ENCODE results near the gene THOP1. TPM values are rescaled to one million over a fixed set of nuclear protein-coding genes. Genes with fewer than 3 reads are reported as not detected.
A peak's percentile ranks its signal among the peaks of the same experiment; 100 is the strongest.

The THOP1 gene
- total RNA-seq (10 to 100 TPM; 33.0 to 77.3 (median 44.0) TPM), polyA plus RNA-seq (100 to 1,000 TPM in 1 of 3 donors, 10 to 100 TPM in 2; 23.1 to 138 (median 63.0) TPM)
- long read RNA-seq, donor 1, full-length matches to known transcripts, result 3 of 9 reads
- long read RNA-seq, donor 1, partial matches to known transcripts, result 6 of 9 reads
- long read RNA-seq, donor 1, other reads (novel, unspliced or antisense), result 0 of 9 reads
- long read RNA-seq, donor 2, partial matches to known transcripts, result 0 of 2 reads
- long read RNA-seq, donor 2, other reads (novel, unspliced or antisense), result 0 of 2 reads
- long read RNA-seq, donor 3, full-length matches to known transcripts, result 1 of 1 reads
- long read RNA-seq, donor 3, partial matches to known transcripts, result 0 of 1 reads
- long read RNA-seq, donor 3, other reads (novel, unspliced or antisense), result 0 of 1 reads
- long read RNA-seq, donor 4, full-length matches to known transcripts, result 8 of 9 reads
- long read RNA-seq, donor 4, partial matches to known transcripts, result 0 of 9 reads
- long read RNA-seq, donor 4, other reads (novel, unspliced or antisense), result 1 of 9 reads
- long read RNA-seq, donor 5, full-length matches to known transcripts, result 55 of 66 reads
- long read RNA-seq, donor 5, partial matches to known transcripts, result 5 of 66 reads
- long read RNA-seq, donor 5, other reads (novel, unspliced or antisense), result 6 of 66 reads
- long read RNA-seq, donor 6, full-length matches to known transcripts, result 4 of 5 reads
- long read RNA-seq, donor 6, partial matches to known transcripts, result 0 of 5 reads
- long read RNA-seq, donor 6, other reads (novel, unspliced or antisense), result 1 of 5 reads
- long read RNA-seq, donor 7, full-length matches to known transcripts, result 1 of 1 reads
- long read RNA-seq, donor 7, partial matches to known transcripts, result 0 of 1 reads
- long read RNA-seq, donor 7, other reads (novel, unspliced or antisense), result 0 of 1 reads
- long read RNA-seq, donor 8, full-length matches to known transcripts, result 4 of 4 reads
- long read RNA-seq, donor 8, partial matches to known transcripts, result 0 of 4 reads
- long read RNA-seq, donor 8, other reads (novel, unspliced or antisense), result 0 of 4 reads
- long read RNA-seq, donor 9, result 0 reads
- long read RNA-seq, donor 10, full-length matches to known transcripts, result 2 of 2 reads
- long read RNA-seq, donor 10, partial matches to known transcripts, result 0 of 2 reads
- long read RNA-seq, donor 10, other reads (novel, unspliced or antisense), result 0 of 2 reads

DNA sequence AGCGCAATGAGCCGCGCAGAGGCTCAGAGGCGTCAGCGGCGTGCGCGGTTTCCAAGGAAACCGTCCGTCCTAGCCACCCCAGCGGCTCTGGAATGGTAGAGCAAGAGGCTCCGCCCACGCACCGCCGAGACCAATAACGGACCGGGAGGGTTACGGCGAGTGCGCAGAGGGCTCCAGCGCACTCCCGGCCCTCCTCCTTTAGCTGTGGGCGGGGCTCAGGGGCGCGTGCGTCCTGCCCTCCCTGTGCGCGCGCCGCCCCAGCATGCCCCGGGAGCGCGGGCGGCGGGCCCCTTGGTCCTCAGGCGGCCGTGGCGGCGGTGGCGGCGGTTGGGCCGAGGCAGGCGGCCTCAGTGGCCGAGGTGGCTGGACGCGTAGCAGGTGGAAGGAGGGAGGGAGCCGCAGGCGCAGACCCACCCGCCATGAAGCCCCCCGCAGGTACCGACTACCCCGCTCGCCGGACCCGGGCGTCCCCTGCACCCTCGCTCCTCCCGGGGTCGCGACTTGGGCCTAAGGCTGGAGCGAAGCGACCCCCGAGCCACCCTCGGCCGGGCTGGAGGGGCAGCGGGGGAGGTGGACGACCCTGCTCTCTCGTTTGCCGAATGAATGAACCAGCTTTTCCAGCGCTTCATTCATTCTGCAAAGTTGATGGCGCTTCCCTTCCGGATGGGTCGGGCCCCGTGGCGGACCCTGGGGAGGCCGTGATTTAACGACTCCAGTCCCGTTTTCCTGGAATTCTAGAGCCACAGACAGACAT, at the start of gene THOP1:
THOP1 (plus strand) TSS at position 260 of the 754 bp plus-strand sequence; CDS start at position 420, 160 bp downstream.
- WGBS, 4 donors, result 0 to 1% (median 0%) methylated on average over 12 to 78 of the region's 78 CpGs
- TF ChIP-seq POLR2A (IDR thresholded peaks at IDR 0.05) (peak; percentile 72 to 79), CTCF (IDR thresholded peaks at IDR 0.05) (no peak)
- intact Hi-C loops (cut with DNase I), result no loop called here
- peak within 1 kb of the TSS; percentile 47 to 93 (median 58) for H3K4me3 ChIP-seq
- H3K36me3 ChIP-seq (replicated peaks in 1 of 2), result no peaks in the 10 kb centered on the region
- H3K9me3 ChIP-seq (replicated peaks in 1 of 3), result no peaks in the 10 kb centered on the region
- peak; percentile 98 to 100 (median 99) for DNase-seq
- H3K27ac ChIP-seq, result peak within 1 kb of the TSS; percentile 16 to 91 (median 70)
- H3K4me1 ChIP-seq (replicated peaks in 1 of 2), result peaks cover 31 to 48% of the 10 kb centered on the region in 2 donors
- H3K27me3 ChIP-seq, result no peaks in the 10 kb centered on the region

DNA sequence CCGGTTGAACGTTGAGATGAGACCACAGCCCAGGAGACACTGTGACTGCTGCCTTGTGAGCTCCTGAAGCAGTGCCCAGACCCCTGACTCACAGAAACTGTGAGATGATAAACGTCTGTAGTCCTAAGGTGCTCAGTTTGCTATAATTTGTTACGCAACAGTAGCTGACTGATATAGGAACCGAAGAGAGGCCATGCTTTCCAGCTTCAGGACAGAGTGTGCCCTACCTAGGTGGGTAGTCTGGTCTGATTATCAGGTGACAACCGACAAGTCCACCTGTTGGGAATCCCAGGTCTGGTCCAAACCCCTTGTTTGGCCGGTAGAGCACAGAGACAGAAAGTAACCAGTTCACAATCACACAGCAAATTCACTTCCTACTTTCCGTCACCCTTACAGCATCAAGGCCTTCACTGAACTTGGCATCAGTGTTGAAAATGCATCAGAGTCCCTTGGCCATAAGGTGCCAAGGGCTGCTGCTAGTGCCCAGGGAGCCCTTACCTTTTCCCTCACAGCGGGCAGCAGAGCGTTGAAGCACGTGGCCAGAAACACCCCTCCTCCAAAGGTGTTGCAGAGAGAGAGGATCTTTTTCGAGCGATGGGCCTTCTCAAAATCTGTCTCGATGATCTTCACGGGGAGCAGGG, 48.6 kb upstream of the THOP1 start:
- no peak for TF ChIP-seq CTCF (IDR thresholded peaks at IDR 0.05)
- TF ChIP-seq POLR2A (IDR thresholded peaks at IDR 0.05), result no peak
- H3K9me3 ChIP-seq (replicated peaks in 1 of 3), result no peaks in the 10 kb centered on the region
- WGBS, 4 donors, result 91 to 97% (median 96%) methylated on average over 10 to 15 of the region's 15 CpGs
- DNase-seq, result no peak
- H3K36me3 ChIP-seq (replicated peaks in 1 of 2), result peaks cover 0 to 17% of the 10 kb centered on the region in 2 donors
- intact Hi-C loops (cut with DNase I), result no loop called here
- H3K27ac ChIP-seq, result no peak overlapping the region
- no peaks in the 10 kb centered on the region for H3K27me3 ChIP-seq
- peaks cover 5 to 7% of the 10 kb centered on the region in 2 donors for H3K4me1 ChIP-seq (replicated peaks in 1 of 2)
- H3K4me3 ChIP-seq, result no peak overlapping the region

- peak in 3 of 6 experiments; percentile 28 to 50 (median 30) for TF ChIP-seq CTCF (IDR thresholded peaks at IDR 0.05)
- no peak for TF ChIP-seq POLR2A (IDR thresholded peaks at IDR 0.05)
- peak within 1 kb of the TSS in 2 of 5 donors; percentile 57 to 79 for H3K27ac ChIP-seq
Observed at GRCh38 chr19:2739602-2740313, 45.5 kb upstream of the THOP1 start, which contains the start of gene SLC39A3. Gene SLC39A3 (minus strand): TSS chr19:2740017. CDS start chr19:2737257, 2,760 bp downstream.

More at GRCh38 chr19:2739602-2740313, 45.5 kb upstream of the THOP1 start, which contains the start of gene SLC39A3:
- intact Hi-C loops (cut with DNase I), result no loop called here
- DNase-seq, result peak; percentile 95 to 100 (median 100)
- H3K4me3 ChIP-seq, result peak within 1 kb of the TSS; percentile 62 to 96 (median 84)
- no peaks in the 10 kb centered on the region for H3K27me3 ChIP-seq
- 0 to 3% (median 1%) methylated on average over 6 to 64 of the region's 64 CpGs for WGBS, 4 donors
- H3K36me3 ChIP-seq (replicated peaks in 1 of 2), result peaks cover 0 to 10% of the 10 kb centered on the region in 2 donors
- peaks cover 5 to 7% of the 10 kb centered on the region in 2 donors for H3K4me1 ChIP-seq (replicated peaks in 1 of 2)
- H3K9me3 ChIP-seq (replicated peaks in 1 of 3), result no peaks in the 10 kb centered on the region

Measured in adrenal gland (tissue), 19 donors.